Erythroblast (primary cell): ENCODE measurements around the gene SAYSD1.

Experiments
- GATA1 ChIP-seq: IDR thresholded peaks from 2 replicates; pipeline ENCODE4 v1.6.1; 2011; ENCODE audit warnings: low read depth, mild to moderate bottlenecking, control low read depth, low read length, moderate library complexity
- POLR2A ChIP-seq: IDR thresholded peaks from 2 replicates; pipeline ENCODE4 v1.6.1; 2011; ENCODE audit warnings: mild to moderate bottlenecking, low read length

DNA sequence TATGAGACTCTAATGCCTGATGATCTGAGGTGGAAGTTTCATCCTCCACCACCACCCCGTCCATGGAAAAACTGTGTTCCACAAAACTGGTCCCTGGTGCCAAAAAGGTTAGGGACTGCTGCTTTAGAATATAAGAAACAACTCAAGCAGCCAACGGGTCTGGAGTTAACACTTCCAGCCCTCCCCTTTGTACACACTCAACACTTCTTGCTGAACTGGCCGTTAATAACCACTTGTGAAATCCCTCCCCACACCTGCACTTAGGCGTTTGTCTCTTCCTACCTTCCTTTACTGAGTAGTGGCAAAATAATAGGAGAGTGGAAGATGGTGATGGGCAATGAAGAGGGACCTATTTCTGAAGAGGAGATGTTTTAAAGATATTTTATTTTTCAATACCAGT lies 10.5 kb downstream of the SAYSD1 start:
- no peak for TF ChIP-seq POLR2A
- TF ChIP-seq GATA1, result no peak
